T-helper 9 cell (primary cell): Measurements from ENCODE around the gene ENO2.

Source experiments
- DNase-seq: peaks from one replicate; pipeline ENCODE4 v3.0.0-alpha.2; 2020

The ENO2 gene

GRCh38 chr12:6950811-6951540 lies 36.6 kb downstream of the ENO2 start, which contains the start of gene PTPN6:
TSS of gene PTPN6 (plus strand) at chr12:6951356. CDS start at chr12:6951513, 157 bp downstream.
- no peak for DNase-seq

GRCh38 chr12:6951551-6952120 lies 37.3 kb downstream of the ENO2 start:
- no peak for DNase-seq

- no peak for DNase-seq
Measured at GRCh38 chr12:6952121-6952862, 37.9 kb downstream of the ENO2 start.

GRCh38 chr12:6952863-6953441 lies 38.6 kb downstream of the ENO2 start:
- DNase-seq: no peak

- DNase-seq: peak; percentile 66
Measured at GRCh38 chr12:6953442-6954315, 39.3 kb downstream of the ENO2 start.

- DNase-seq: no peak
Measured at GRCh38 chr12:6954316-6955107, 40.1 kb downstream of the ENO2 start.

GRCh38 chr12:6955108-6956020 lies 41.0 kb downstream of the ENO2 start:
- no peak for DNase-seq

GRCh38 chr12:6956021-6956727 lies 41.8 kb downstream of the ENO2 start:
- no peak for DNase-seq

GRCh38 chr12:6957151-6957701 lies 42.8 kb downstream of the ENO2 start:
- DNase-seq: no peak

- DNase-seq: no peak
Measured at GRCh38 chr12:6957741-6958608, 43.6 kb downstream of the ENO2 start.

- no peak for DNase-seq
Measured at GRCh38 chr12:6958609-6959057, 44.3 kb downstream of the ENO2 start.

- DNase-seq: peak; percentile 70
Measured at GRCh38 chr12:6959058-6959804, 44.9 kb downstream of the ENO2 start.

GRCh38 chr12:6959805-6960592 lies 45.6 kb downstream of the ENO2 start:
- no peak for DNase-seq

GRCh38 chr12:6960593-6961277 lies 46.4 kb downstream of the ENO2 start:
- DNase-seq: no peak

GRCh38 chr12:6961278-6961694 lies 46.9 kb downstream of the ENO2 start:
- DNase-seq: peak; percentile 82

- no peak for DNase-seq
Measured at GRCh38 chr12:6961695-6962284, 47.4 kb downstream of the ENO2 start.
